Progenitor cell of endocrine pancreas (in vitro differentiated cells): Measurements from ENCODE around the gene ORM1. TPM values are rescaled to one million over a fixed set of nuclear protein-coding genes. Genes with fewer than 3 reads are reported as not detected.
"Not testable (repeated sequence)": the region's sequence is repeated elsewhere in the genome, so short reads cannot be mapped to it uniquely, and the experiment has no call there.

Experiments used
- DNase-seq: peaks from one replicate; pipeline ENCODE4 v3.0.0; 2021; ENCODE audit warnings: low spot score; ENCODE audit not compliant: unreplicated experiment
- H3K27ac Mint-ChIP-seq: 2 replicates; pipeline ENCODE4 v1.8.0; 2021; ENCODE audit warnings: mild to moderate bottlenecking, moderate library complexity, mixed read lengths
- H3K27me3 Mint-ChIP-seq: 2 replicates; pipeline ENCODE4 v1.8.0; 2021; ENCODE audit warnings: mixed read lengths
- H3K36me3 Mint-ChIP-seq: 2 replicates; pipeline ENCODE4 v1.8.0; 2022; ENCODE audit warnings: mixed read lengths; ENCODE audit not compliant: insufficient read depth
- H3K4me1 Mint-ChIP-seq: 2 replicates; pipeline ENCODE4 v1.8.0; 2021; ENCODE audit warnings: low read depth, mixed read lengths
- H3K4me3 Mint-ChIP-seq: 2 replicates; pipeline ENCODE4 v1.8.0; 2021; ENCODE audit warnings: low read depth, mild to moderate bottlenecking, moderate library complexity, mixed read lengths
- H3K9me3 Mint-ChIP-seq: 2 replicates; pipeline ENCODE4 v1.8.0; 2021; ENCODE audit warnings: low read depth, mixed read lengths
- CTCF ChIP-seq: fragments of 200-600 bp; sonication (generic); IDR thresholded peaks from one replicate; pipeline ENCODE4 v1.5.0; 2021; ENCODE audit warnings: antibody characterized with exemption, mild to moderate bottlenecking; ENCODE audit not compliant: unreplicated experiment
- total RNA-seq: library from RNA; stranded (reverse); gene quantifications from 2 replicates; pipeline ENCODE4 v1.2.1, GENCODE V29; 2021

ORM1 gene
- total RNA-seq, 1 donor from 2014 or later: 9.3 TPM

GRCh38 chr9:114315723-114316363, 7.1 kb upstream of the ORM1 start:
- TF ChIP-seq CTCF: no peak
- Mint-ChIP-seq H3K27me3 (peaks cover 5% of the 10 kb centered on the region), H3K27ac (no peak overlapping the region), H3K9me3 (no peaks in the 10 kb centered on the region), H3K4me3 (no peak overlapping the region), H3K4me1 (no peaks in the 10 kb centered on the region), H3K36me3 (peaks cover 9% of the 10 kb centered on the region)
- DNase-seq: no peak

- no peak for TF ChIP-seq CTCF
- Mint-ChIP-seq H3K4me1 (no peaks in the 10 kb centered on the region), H3K9me3 (no peaks in the 10 kb centered on the region), H3K36me3 (peaks cover 6% of the 10 kb centered on the region), H3K27ac (no peak overlapping the region), H3K27me3 (peaks cover 5% of the 10 kb centered on the region), H3K4me3 (no peak overlapping the region)
- DNase-seq: no peak
These were observed 6.2 kb upstream of the ORM1 start for GRCh38 chr9:114316605-114317230.

GRCh38 chr9:114317665-114318357, 5.1 kb upstream of the ORM1 start:
- Mint-ChIP-seq H3K9me3 (no peaks in the 10 kb centered on the region), H3K36me3 (no peaks in the 10 kb centered on the region), H3K27ac (peak overlapping the region; percentile 37), H3K27me3 (peaks cover 5% of the 10 kb centered on the region), H3K4me3 (no peak overlapping the region), H3K4me1 (no peaks in the 10 kb centered on the region)
- no peak for DNase-seq
- no peak for TF ChIP-seq CTCF

- Mint-ChIP-seq H3K27me3 (peaks cover 5% of the 10 kb centered on the region), H3K4me1 (no peaks in the 10 kb centered on the region), H3K9me3 (no peaks in the 10 kb centered on the region), H3K36me3 (no peaks in the 10 kb centered on the region), H3K27ac (no peak overlapping the region), H3K4me3 (no peak overlapping the region)
- DNase-seq: no peak
- no peak for TF ChIP-seq CTCF
These were observed 4.5 kb upstream of the ORM1 start for GRCh38 chr9:114318416-114318815.

- Mint-ChIP-seq H3K27me3 (peaks cover 5% of the 10 kb centered on the region), H3K9me3 (no peaks in the 10 kb centered on the region), H3K4me1 (no peaks in the 10 kb centered on the region), H3K27ac (no peak overlapping the region), H3K4me3 (no peak overlapping the region), H3K36me3 (no peaks in the 10 kb centered on the region)
- no peak for DNase-seq
- TF ChIP-seq CTCF: no peak
These were observed 3.8 kb upstream of the ORM1 start for GRCh38 chr9:114319147-114319546.

GRCh38 chr9:114320710-114321109, 2.2 kb upstream of the ORM1 start:
- H3K27ac Mint-ChIP-seq, H3K4me1 Mint-ChIP-seq, H3K9me3 Mint-ChIP-seq, H3K36me3 Mint-ChIP-seq, H3K27me3 Mint-ChIP-seq, DNase-seq, H3K4me3 Mint-ChIP-seq: not testable (repeated sequence)
